A549 (cell line): ENCODE results near the gene DGKA. TPM values are rescaled to one million over a fixed set of nuclear protein-coding genes. Genes with fewer than 3 reads are reported as not detected.

Experiments
- ATAC-seq, 2 experiments: fragments of 200-7000 bp in 1 of 2; fragments of >200 bp in 1 of 2; cut with Nextera tagmentation in 1 of 2; cut with Tn5 transposase in 1 of 2; 3 replicates each; pipeline versions ENCODE4 v1.8.0 to v1.9.1; 2018 to 2020; ENCODE audit warnings: mild to moderate bottlenecking in 1 of 2, moderate library complexity in 1 of 2
- CTCF ChIA-PET: fragments of 300-600 bp; sonication (Branson Sonifier 250); formaldehyde crosslinking; extraction: SDS; loops from one replicate; lab custom pipeline; 2021; ENCODE audit warnings: antibody characterized with exemption, inconsistent platforms; lab: Yijun Ruan, JAX
- POLR2A ChIA-PET: fragments of 350-600 bp; formaldehyde crosslinking; extraction: SDS; loops from one replicate; lab custom pipeline; 2021; ENCODE audit warnings: antibody characterized with exemption, inconsistent platforms; lab: Yijun Ruan, JAX
- DNase-seq, 2 experiments: peaks; one replicate each; pipeline versions ENCODE4 v3.0.0 to v3.0.0-alpha.2; 2011 to 2016; ENCODE audit warnings: low read depth in 1 of 2, low spot score in 1 of 2
- FAIRE-seq: peaks from 2 replicates; lab custom pipeline; 2011; peaks lifted over from hg19 to GRCh38; lab: Jason Lieb, UNC
- H3K27ac ChIP-seq, 2 experiments: fragments of >200 bp; sonication (Bioruptor Twin); formaldehyde crosslinking; 3 replicates each; pipeline ENCODE4 v1.5.1; 2016 to 2017
- H3K4me1 ChIP-seq: fragments of >200 bp; sonication (Bioruptor Twin); formaldehyde crosslinking; 3 replicates; pipeline ENCODE4 v1.6.1; 2016
- H3K4me2 ChIP-seq: fragments of >200 bp; sonication (Bioruptor Twin); formaldehyde crosslinking; 3 replicates; pipeline ENCODE4 v1.6.1; 2016
- H3K4me3 ChIP-seq: fragments of >200 bp; sonication (Bioruptor Twin); formaldehyde crosslinking; 3 replicates; pipeline ENCODE4 v1.5.1; 2016
- H3K9me3 ChIP-seq: fragments of >200 bp; sonication (Bioruptor Twin); formaldehyde crosslinking; 3 replicates; pipeline ENCODE4 v1.6.1; 2016
- CBX2 ChIP-seq: fragments of 200-600 bp; sonication (generic); IDR thresholded peaks from 2 replicates; pipeline ENCODE4 v1.6.1; 2016; ENCODE audit warnings: low read depth, mild to moderate bottlenecking, borderline replicate concordance
- CBX8 ChIP-seq: fragments of 200-600 bp; sonication (generic); IDR thresholded peaks from 2 replicates; pipeline ENCODE4 v1.6.1; 2016
- CEBPB ChIP-seq, 2 experiments: fragments of >200 bp in 1 of 2; sonication (Bioruptor Twin) in 1 of 2; formaldehyde crosslinking in 1 of 2; IDR thresholded peaks; 2 replicates each; pipeline ENCODE4 v1.6.1; 2012 to 2016
- CHD2 ChIP-seq: fragments of 150-350 bp; IDR thresholded peaks from 2 replicates; pipeline ENCODE4 v1.6.1; 2014; ENCODE audit warnings: low read length; ENCODE audit not compliant: partially characterized antibody
- EHF ChIP-seq: fragments of 250-450 bp; sonication (Bioruptor Pico); IDR thresholded peaks from 2 replicates; pipeline ENCODE4 v1.5.0; 2020; ENCODE audit warnings: mild to moderate bottlenecking
- EHMT2 ChIP-seq: fragments of 200-600 bp; sonication (generic); IDR thresholded peaks from 2 replicates; pipeline ENCODE4 v1.6.1; 2016; ENCODE audit warnings: antibody characterized with exemption, low read depth, mild to moderate bottlenecking, moderate library complexity
- FOSB ChIP-seq: fragments of 250-450 bp; sonication (Bioruptor Pico); IDR thresholded peaks from 2 replicates; pipeline ENCODE4 v1.5.0; 2020; ENCODE audit warnings: mild to moderate bottlenecking, moderate library complexity
- HDAC2 ChIP-seq: fragments of 200-600 bp; sonication (generic); IDR thresholded peaks from 2 replicates; pipeline ENCODE4 v1.6.1; 2016
- HEYL ChIP-seq: fragments of 250-450 bp; sonication (Bioruptor Pico); IDR thresholded peaks from 2 replicates; pipeline ENCODE4 v1.8.0; 2021; ENCODE audit warnings: mild to moderate bottlenecking, moderate library complexity
- HOXB5 ChIP-seq: fragments of 250-450 bp; sonication (Bioruptor Pico); IDR thresholded peaks from 2 replicates; pipeline ENCODE4 v1.5.0; 2020; ENCODE audit warnings: mild to moderate bottlenecking, moderate library complexity
- KDM5A ChIP-seq: fragments of 200-600 bp; sonication (generic); IDR thresholded peaks from 2 replicates; pipeline ENCODE4 v1.6.1; 2016; ENCODE audit warnings: antibody characterized with exemption, mild to moderate bottlenecking
- MAFK ChIP-seq: fragments of 450-650 bp; IDR thresholded peaks from 2 replicates; pipeline ENCODE4 v1.6.1; 2014; ENCODE audit not compliant: partially characterized antibody
- NFE2L2 ChIP-seq: fragments of 150-350 bp; conservative IDR thresholded peaks from 2 replicates; pipeline ENCODE4 v1.6.1; 2014; ENCODE audit warnings: low read length
- NR3C1 ChIP-seq: fragments of >200 bp; sonication (Bioruptor Twin); formaldehyde crosslinking; IDR thresholded peaks from 3 replicates; pipeline ENCODE4 v1.6.1; 2017
- PHF8 ChIP-seq: fragments of 200-600 bp; sonication (generic); IDR thresholded peaks from 2 replicates; pipeline ENCODE4 v1.6.1; 2016; ENCODE audit warnings: low read depth, mild to moderate bottlenecking, antibody characterized with exemption, moderate library complexity, borderline replicate concordance
- POLR2A ChIP-seq: IDR thresholded peaks from 2 replicates; pipeline ENCODE4 v1.6.1; 2012; ENCODE audit warnings: mild to moderate bottlenecking, low read length
- RARB ChIP-seq: fragments of 250-450 bp; sonication (Bioruptor Pico); IDR thresholded peaks from 2 replicates; pipeline ENCODE4 v1.8.0; 2021; ENCODE audit warnings: mild to moderate bottlenecking, moderate library complexity
- RNF2 ChIP-seq: fragments of 200-600 bp; sonication (generic); IDR thresholded peaks from 2 replicates; pipeline ENCODE4 v1.6.1; 2016; ENCODE audit warnings: low read depth, mild to moderate bottlenecking, antibody characterized with exemption, moderate library complexity, borderline replicate concordance
- ZC3H11A ChIP-seq: fragments of 450-650 bp; IDR thresholded peaks from 2 replicates; pipeline ENCODE4 v1.6.1; 2014; ENCODE audit warnings: antibody characterized with exemption, mild to moderate bottlenecking
- ZFP36 ChIP-seq: fragments of 450-650 bp; IDR thresholded peaks from 2 replicates; pipeline ENCODE4 v1.6.1; 2014; ENCODE audit warnings: borderline replicate concordance; ENCODE audit not compliant: partially characterized antibody
- WGBS: methylation state at CpG from one replicate; pipeline ENCODE4 v1.1.6; 2017; ENCODE audit errors: missing lambda C conversion rate; 5-methylcytosine and 5-hydroxymethylcytosine counted together
- polyA plus RNA-seq, 4 experiments: library from polyadenylated mRNA; depleted of rRNA in 3 of 4; stranded (reverse); fragments of >200 nt; fragmentation: RNase III in 1 of 4; extraction: RNeasy Plus Mini Kit Qiagen cat#74134 plus additional on column Dnase treatment in 1 of 4; gene quantifications; 2 replicates in 3 of 4; 3 replicates in 1 of 4; pipeline ENCODE4 v1.2.3, GENCODE V29; 2011 to 2017
- TF ChIP-seq, protein P1 (sequence below): fragments of 450-650 bp; IDR thresholded peaks from 2 replicates; pipeline ENCODE4 v1.6.1; 2014; ENCODE audit warnings: antibody characterized with exemption
- TF ChIP-seq, protein P2 (sequence below): IDR thresholded peaks from 2 replicates; pipeline ENCODE4 v1.6.1; 2012
- TF ChIP-seq, protein P3 (sequence below): fragments of 250-450 bp; sonication (Bioruptor Pico); IDR thresholded peaks from 2 replicates; pipeline ENCODE4 v1.5.0; 2021; ENCODE audit warnings: mild to moderate bottlenecking, moderate library complexity, borderline replicate concordance
- TF ChIP-seq, protein P4 (sequence below): fragments of >200 bp; sonication (Bioruptor Twin); formaldehyde crosslinking; IDR thresholded peaks from 3 replicates; pipeline ENCODE4 v1.5.1; 2016
- TF ChIP-seq, protein P5 (sequence below): IDR thresholded peaks from 2 replicates; pipeline ENCODE4 v1.6.1; 2012

Gene DGKA
- polyA plus RNA-seq, 2 of the 4 experiments (the other 2 are of a cell fraction), result 21.0 to 24.7 TPM

DNA sequence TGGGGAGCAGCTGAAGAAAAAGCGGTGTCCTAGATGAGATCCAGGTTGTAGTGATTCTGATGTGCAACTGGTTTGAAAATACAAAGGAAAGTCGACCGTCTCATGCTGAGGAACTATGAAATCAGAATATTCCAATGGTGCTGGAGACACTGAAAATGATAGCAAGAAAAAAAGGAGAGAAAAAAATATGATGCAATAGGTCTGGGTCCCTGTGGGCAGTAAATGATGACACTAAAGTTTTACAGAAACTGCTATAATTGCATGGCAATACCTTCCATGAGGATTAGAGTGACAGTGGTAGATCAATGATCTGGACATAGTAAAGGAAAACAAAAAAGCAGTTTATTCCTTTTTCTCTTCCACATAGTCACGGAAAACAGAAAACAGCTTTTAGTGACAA, 5.6 kb upstream of the DGKA start:
- no peak for ATAC-seq
- Histone ChIP-seq H3K4me2 (peak overlapping the region; percentile 90), H3K9me3 (no peaks in the 10 kb centered on the region), H3K4me1 (peaks cover 22% of the 10 kb centered on the region), H3K27ac (peak overlapping the region in 1 of 2 experiments; percentile 94; a peak in 2 of 6 replicates), H3K4me3 (peak overlapping the region; percentile 89; the same call in 1 of the 3 replicates)
- ChIA-PET CTCF (interaction anchor here (1.1 to 7.7 kb wide), 10 partner anchors 10 to 107 kb away, joined by 4 to 84 read pairs (median 15); partner anchors contain the start of genes DNAJC14, ORMDL2 and SARNP), POLR2A (interaction anchor here (1.7 kb wide), 1 partner anchor 96 kb away, joined by 10 read pairs; the partner anchor contains the start of gene DNAJC14)
- TF ChIP-seq NR3C1 (no peak), CEBPB (IDR thresholded peaks at IDR 0.05) (0 out of 4 replicates have a peak, but pooled peaks of 1 of the 2 experiments have one; percentile 11)
- FAIRE-seq, result no peak
- 94% methylated on average over 4 of the region's 4 CpGs for WGBS
- no peak for DNase-seq

DNA sequence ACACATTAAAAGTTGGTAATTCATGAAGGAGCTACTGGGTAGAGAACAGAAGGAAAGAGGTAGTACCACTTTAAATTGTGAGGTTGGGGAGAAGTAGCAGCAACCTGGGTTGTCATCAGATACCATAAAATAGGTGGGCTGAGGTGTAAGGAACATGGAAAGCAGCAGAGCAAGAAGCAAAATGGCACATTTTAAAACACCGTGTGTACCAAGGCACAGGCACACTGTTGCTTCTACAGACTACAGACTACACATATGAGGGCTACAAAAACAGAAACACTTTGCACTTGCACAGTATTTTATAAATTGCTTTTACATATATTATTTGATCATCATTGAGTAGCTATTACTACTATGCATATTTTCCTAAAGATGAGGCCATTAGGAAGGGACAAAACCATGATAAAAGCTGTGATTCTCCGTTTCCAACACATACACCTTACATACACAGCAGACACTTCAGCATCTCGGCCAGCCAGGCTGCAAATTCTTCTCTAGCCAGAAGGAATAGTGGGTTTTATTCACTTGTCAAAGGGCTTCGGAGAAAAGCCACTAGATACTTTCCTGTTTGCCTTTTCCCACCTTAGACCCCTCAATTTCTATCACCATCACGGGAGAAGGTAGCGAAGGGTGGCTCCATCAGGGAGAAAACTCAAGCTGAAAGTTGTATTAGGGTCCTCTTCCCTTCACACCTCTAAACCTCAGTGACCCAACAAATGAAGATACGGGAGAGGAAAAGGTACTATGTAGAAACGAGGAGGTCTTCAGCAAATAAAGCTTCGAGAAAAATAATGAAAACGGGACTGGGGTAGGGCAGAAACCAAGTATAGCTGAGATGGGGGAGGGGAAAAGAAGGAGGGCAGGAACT, 4.9 kb upstream of the DGKA start:
- Histone ChIP-seq H3K4me1 (peaks cover 29% of the 10 kb centered on the region), H3K4me2 (peak overlapping the region; percentile 90), H3K4me3 (peak overlapping the region; percentile 89), H3K9me3 (no peaks in the 10 kb centered on the region), H3K27ac (peak overlapping the region; percentile 94 to 96)
- WGBS, result 6% methylated on average over 10 of the region's 10 CpGs
- FAIRE-seq (no peak), ATAC-seq (peak; percentile 8 to 31; a peak in 5 of 6 replicates), DNase-seq (no peak)
- CTCF ChIA-PET, result interaction anchor here (0.6 to 7.7 kb wide), 27 partner anchors 11 to 209 kb away, joined by 3 to 84 read pairs (median 5); partner anchors contain the start of genes DNAJC14, MMP19, ORMDL2 and RAB5B
- POLR2A ChIA-PET, result interaction anchor here (1.7 to 2.1 kb wide), 2 partner anchors 97 to 109 kb away, joined by 10 to 12 read pairs; partner anchors contain the start of genes DNAJC14, ORMDL2 and SARNP
- TF ChIP-seq ZC3H11A (no peak), HOXB5 (CRISPR knock-in tag) (no peak), NFE2L2 (no peak), EHF (CRISPR knock-in tag) (no peak), MAFK (no peak), HDAC2 (no peak), RNF2 (no peak), FOSB (no peak), CBX8 (no peak), CBX2 (no peak), RARB (CRISPR knock-in tag) (no peak), CHD2 (no peak), POLR2A (no peak)
- TF ChIP-seq, protein P1, sequence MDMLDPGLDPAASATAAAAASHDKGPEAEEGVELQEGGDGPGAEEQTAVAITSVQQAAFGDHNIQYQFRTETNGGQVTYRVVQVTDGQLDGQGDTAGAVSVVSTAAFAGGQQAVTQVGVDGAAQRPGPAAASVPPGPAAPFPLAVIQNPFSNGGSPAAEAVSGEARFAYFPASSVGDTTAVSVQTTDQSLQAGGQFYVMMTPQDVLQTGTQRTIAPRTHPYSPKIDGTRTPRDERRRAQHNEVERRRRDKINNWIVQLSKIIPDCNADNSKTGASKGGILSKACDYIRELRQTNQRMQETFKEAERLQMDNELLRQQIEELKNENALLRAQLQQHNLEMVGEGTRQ, result no peak
- TF ChIP-seq, protein P2, sequence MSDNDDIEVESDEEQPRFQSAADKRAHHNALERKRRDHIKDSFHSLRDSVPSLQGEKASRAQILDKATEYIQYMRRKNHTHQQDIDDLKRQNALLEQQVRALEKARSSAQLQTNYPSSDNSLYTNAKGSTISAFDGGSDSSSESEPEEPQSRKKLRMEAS, result no peak

DNA sequence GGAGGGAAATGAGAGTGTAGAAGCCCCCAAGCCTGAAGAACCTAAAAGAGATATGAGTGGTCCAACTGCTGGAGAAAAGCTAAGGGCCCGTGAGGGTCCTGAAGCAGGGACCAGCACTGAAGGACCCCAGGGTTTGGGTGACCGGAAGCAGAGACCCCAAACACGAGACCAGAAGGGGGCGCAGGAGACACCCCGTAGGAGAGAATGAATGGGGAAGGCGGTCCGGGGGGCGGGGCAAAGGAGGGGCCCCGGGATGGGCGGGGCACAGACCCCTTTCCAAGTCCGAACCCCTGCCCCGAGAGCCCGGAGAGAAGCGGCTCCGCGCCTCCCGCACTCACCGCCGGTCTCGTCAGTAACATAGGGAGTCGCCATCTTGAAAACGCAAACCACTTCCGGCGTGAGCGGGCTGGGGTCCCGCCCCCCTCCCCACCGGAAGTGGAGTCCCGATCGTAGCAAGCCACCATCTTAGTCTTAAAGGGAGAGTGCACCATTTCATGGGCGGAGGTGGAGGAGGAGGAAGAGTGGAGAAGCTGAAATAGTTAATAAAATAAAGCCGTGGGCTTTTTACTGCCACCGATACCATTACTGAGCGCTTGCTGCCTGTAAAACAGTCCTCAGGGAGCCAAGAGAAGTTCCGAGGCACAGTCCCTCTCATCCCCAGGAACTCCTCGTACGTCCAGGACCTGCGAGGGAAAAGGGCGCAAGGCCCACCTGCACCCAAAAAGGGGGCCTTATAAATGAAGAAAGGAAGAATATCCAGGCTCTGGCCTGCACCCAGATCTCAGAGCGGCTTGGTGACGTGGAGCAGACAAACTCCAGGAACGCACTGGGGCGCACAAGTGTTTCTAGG, 4.0 kb upstream of the DGKA start:
- ChIA-PET CTCF (interaction anchor here (0.5 to 7.7 kb wide), 36 partner anchors 11 to 212 kb away, joined by 3 to 84 read pairs (median 4); partner anchors contain the start of genes DNAJC14, MMP19, ORMDL2 and RAB5B), POLR2A (interaction anchor here (0.8 to 2.1 kb wide), 8 partner anchors 47 to 197 kb away, joined by 3 to 12 read pairs (median 4); partner anchors contain the start of genes DNAJC14, ORMDL2, PA2G4 and RAB5B)
- Histone ChIP-seq H3K4me1 (peaks cover 33% of the 10 kb centered on the region), H3K4me3 (peak overlapping the region; percentile 89), H3K4me2 (peak overlapping the region; percentile 90), H3K27ac (peak overlapping the region; percentile 94 to 96), H3K9me3 (no peaks in the 10 kb centered on the region)
- peak; percentile 97 for DNase-seq
- no peak for FAIRE-seq
- peak; percentile 80 to 86 for ATAC-seq
- WGBS, result 2% methylated on average over 37 of the region's 42 CpGs
- TF ChIP-seq KDM5A, result peak; percentile 54; the same call in 1 of the 2 replicates
- peak; percentile 78 for TF ChIP-seq PHF8
- no peak for TF ChIP-seq CEBPB (IDR thresholded peaks at IDR 0.05)
- TF ChIP-seq, protein P3, sequence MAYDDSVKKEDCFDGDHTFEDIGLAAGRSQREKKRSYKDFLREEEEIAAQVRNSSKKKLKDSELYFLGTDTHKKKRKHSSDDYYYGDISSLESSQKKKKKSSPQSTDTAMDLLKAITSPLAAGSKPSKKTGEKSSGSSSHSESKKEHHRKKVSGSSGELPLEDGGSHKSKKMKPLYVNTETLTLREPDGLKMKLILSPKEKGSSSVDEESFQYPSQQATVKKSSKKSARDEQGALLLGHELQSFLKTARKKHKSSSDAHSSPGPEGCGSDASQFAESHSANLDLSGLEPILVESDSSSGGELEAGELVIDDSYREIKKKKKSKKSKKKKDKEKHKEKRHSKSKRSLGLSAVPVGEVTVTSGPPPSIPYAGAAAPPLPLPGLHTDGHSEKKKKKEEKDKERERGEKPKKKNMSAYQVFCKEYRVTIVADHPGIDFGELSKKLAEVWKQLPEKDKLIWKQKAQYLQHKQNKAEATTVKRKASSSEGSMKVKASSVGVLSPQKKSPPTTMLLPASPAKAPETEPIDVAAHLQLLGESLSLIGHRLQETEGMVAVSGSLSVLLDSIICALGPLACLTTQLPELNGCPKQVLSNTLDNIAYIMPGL (CRISPR knock-in tag), result peak; percentile 71; the same call in 1 of the 2 replicates
- no peak for TF ChIP-seq FOSB
- TF ChIP-seq, protein P4, sequence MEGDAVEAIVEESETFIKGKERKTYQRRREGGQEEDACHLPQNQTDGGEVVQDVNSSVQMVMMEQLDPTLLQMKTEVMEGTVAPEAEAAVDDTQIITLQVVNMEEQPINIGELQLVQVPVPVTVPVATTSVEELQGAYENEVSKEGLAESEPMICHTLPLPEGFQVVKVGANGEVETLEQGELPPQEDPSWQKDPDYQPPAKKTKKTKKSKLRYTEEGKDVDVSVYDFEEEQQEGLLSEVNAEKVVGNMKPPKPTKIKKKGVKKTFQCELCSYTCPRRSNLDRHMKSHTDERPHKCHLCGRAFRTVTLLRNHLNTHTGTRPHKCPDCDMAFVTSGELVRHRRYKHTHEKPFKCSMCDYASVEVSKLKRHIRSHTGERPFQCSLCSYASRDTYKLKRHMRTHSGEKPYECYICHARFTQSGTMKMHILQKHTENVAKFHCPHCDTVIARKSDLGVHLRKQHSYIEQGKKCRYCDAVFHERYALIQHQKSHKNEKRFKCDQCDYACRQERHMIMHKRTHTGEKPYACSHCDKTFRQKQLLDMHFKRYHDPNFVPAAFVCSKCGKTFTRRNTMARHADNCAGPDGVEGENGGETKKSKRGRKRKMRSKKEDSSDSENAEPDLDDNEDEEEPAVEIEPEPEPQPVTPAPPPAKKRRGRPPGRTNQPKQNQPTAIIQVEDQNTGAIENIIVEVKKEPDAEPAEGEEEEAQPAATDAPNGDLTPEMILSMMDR, result peak; percentile 94
- TF ChIP-seq EHMT2, result no peak
- TF ChIP-seq, protein P5, sequence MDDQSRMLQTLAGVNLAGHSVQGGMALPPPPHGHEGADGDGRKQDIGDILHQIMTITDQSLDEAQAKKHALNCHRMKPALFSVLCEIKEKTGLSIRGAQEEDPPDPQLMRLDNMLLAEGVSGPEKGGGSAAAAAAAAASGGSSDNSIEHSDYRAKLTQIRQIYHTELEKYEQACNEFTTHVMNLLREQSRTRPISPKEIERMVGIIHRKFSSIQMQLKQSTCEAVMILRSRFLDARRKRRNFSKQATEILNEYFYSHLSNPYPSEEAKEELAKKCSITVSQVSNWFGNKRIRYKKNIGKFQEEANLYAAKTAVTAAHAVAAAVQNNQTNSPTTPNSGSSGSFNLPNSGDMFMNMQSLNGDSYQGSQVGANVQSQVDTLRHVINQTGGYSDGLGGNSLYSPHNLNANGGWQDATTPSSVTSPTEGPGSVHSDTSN, result 0 out of 2 replicates have a peak, but pooled peaks have one; percentile 7
- TF ChIP-seq ZFP36, result no peak
- TF ChIP-seq HEYL (CRISPR knock-in tag), result no peak
